Cardiac fibroblast (primary cell): ENCODE data around the gene TMEM235.
A peak's percentile ranks its signal among the peaks of the same experiment; 100 is the strongest.

Experiments used
- DNase-seq, 2 donors: peaks; one replicate each; pipeline versions ENCODE4 v3.0.0 to v3.0.0-alpha.2; 2010; ENCODE audit warnings: low read depth in 2 of 2
- H3K4me3 ChIP-seq, 2 donors: replicated peaks in 1 of 2; 1 replicate in 1 of 2; 2 replicates in 1 of 2; pipeline ENCODE4 v1.5.1; 2011; ENCODE audit warnings: low read depth in 2 of 2, low read length in 2 of 2, mild to moderate bottlenecking in 2 of 2, moderate library complexity in 1 of 2
- TF ChIP-seq, protein P1 (sequence below): IDR thresholded peaks from one replicate; pipeline ENCODE4 v1.5.1; 2011; ENCODE audit warnings: low read depth, mild to moderate bottlenecking, low read length, inconsistent platforms

TMEM235 gene

DNA sequence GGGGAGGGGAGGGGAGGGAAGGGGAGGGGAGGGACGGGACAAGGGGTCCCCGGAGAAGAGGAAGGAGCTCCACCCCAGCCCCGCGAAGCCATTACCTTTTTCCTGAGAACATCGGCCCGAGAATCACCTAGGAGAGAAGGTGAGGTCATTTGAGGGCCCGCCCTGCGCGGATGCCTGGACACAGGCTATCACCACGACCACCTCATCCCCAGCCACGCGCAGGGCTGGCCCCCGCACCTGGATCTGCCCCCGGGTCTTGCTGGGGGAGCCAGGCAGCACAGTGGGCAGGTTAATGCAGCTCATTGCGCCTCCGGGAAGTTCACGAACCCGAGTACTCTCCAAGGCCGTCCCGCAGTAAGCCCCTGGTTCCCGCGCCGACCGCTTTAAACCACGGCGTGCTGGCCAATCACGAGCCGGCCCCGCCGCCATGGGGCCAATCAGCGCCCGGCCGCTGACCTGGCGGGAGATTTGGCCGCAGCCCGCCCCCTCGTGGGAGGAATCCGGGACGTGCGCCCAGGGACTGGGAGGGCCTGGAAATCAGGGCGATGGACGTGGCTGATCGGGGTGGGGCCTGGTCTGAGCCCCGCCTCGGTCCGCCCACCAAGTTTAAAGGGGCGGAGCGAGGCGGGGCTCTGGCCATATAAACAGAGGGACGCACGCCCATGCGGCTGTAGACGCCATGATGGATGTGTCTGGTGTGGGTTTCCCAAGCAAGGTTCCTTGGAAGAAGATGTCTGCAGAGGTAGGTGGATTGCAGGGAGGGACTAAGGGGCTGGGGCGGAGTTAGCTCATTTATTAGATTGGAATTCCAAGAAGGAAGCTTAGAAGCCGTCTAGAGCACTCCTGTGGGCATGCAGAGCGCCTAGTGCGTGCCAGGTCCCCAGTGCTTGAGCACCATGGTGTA is 44.5 kb upstream of the TMEM235 start, which contains the start of the genes AFMID and TK1:
Gene AFMID (plus strand): TSS at position 671 of the 904 bp plus-strand sequence. CDS start 9 bp downstream, at position 680.
Gene TK1 (minus strand): TSS at position 361 of the 904 bp plus-strand sequence. CDS start 58 bp downstream, at position 303.
- TF ChIP-seq, protein P1, sequence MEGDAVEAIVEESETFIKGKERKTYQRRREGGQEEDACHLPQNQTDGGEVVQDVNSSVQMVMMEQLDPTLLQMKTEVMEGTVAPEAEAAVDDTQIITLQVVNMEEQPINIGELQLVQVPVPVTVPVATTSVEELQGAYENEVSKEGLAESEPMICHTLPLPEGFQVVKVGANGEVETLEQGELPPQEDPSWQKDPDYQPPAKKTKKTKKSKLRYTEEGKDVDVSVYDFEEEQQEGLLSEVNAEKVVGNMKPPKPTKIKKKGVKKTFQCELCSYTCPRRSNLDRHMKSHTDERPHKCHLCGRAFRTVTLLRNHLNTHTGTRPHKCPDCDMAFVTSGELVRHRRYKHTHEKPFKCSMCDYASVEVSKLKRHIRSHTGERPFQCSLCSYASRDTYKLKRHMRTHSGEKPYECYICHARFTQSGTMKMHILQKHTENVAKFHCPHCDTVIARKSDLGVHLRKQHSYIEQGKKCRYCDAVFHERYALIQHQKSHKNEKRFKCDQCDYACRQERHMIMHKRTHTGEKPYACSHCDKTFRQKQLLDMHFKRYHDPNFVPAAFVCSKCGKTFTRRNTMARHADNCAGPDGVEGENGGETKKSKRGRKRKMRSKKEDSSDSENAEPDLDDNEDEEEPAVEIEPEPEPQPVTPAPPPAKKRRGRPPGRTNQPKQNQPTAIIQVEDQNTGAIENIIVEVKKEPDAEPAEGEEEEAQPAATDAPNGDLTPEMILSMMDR = peak; percentile 66

DNA sequence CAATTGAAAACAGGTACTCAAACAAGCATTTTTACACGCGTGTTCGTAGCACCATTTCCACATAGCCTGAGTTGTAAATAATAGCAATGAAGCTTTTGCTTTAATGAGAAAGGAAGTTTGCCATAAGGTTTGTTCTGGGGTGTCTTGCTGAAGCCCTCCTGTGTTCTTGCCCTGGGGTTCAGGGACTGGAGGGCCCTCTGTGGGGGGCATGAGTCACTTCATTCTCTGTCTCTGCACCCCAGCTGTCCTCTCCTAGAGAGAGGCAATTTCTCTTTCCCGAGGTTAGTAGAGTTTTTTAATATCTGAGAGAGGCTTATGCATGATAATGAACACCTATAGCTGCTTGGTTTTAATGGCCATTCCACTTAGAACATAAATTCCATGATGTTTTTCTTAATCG is 34.7 kb upstream of the TMEM235 start:
- no peak for DNase-seq
- TF ChIP-seq, protein P1 = no peak
- H3K4me3 ChIP-seq = no peak overlapping the region

More for the DNA sequence above, 44.5 kb upstream of the TMEM235 start, which contains the start of the genes AFMID and TK1:
- DNase-seq = peak; percentile 98
- H3K4me3 ChIP-seq = peak within 1 kb of the TSS; percentile 70 to 73

DNA sequence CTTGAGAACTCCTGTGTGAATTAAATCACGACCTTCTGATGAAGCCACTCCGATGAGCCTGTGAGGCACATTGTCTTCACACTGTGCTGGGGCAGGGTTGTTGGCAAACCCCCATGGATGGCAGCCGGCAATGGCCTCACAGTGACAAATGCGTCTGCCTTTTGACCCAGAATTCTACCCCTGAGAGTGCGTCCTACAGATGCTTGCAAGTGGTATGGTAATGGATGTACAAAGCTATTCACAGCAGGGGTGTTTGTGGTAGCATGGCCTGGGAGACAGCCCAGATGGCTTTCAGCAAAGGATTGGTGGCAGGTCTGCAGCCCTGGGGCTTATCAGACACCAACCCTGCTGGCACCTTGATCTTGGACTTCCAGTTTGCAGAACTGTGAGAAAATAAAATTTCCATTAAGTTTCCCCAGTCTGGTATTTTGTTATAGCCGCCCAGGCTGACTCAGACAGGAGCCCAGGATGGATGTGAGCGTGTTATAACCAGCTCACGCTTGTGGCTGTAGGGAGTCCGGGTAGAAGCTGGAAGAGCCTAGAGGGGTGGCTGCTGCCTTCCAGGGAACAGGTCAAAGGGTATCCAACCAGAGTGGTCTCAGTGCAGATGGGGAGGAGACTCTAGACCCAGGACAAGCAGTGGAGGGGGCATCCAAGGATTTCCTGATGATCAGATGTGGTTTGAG is 34.1 kb upstream of the TMEM235 start:
- TF ChIP-seq, protein P1 = no peak
- no peak for DNase-seq
- no peak overlapping the region for H3K4me3 ChIP-seq

DNA sequence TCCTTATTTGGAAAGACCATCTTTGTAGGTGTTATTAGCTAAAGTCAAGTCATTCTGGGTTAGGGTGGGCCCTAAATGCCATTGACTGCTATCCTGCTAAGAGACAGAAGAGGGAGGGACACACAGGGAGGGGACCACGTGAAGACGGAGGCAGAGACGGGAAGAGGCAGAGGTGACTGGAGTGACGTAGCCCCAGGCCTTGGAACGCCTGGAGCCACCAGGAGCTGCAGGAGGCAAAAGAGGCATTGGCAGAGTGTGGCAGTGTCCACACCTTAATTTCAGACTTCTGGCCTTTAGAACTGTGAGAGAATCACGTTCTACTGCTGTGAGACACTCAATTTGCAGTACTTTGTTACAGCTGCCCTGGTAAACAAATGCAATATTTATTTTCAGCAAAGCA is 31.0 kb upstream of the TMEM235 start:
- DNase-seq = no peak
- no peak overlapping the region for H3K4me3 ChIP-seq
- TF ChIP-seq, protein P1 = no peak

DNA sequence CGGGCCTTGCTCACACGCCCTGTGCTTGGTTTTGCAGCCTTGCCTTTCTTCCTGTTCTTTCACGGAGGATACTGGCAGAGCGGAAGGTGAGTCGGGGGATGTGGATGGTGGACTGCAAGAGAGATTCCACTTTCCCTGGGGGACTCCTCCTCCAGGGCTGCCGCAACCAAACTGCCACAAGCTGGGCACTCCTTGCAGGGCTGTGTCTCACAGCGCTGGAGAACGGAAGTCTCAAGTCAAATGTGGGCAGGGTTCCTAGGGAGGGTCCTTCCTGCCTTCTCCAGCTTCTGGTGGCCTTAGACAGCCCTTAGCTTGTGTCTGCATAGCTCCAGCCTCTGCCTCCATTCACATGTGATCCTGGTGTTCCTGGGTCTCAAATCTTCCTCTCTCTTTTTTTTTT is 28.8 kb upstream of the TMEM235 start:
- no peak overlapping the region for H3K4me3 ChIP-seq
- TF ChIP-seq, protein P1 = no peak
- DNase-seq = no peak

DNA sequence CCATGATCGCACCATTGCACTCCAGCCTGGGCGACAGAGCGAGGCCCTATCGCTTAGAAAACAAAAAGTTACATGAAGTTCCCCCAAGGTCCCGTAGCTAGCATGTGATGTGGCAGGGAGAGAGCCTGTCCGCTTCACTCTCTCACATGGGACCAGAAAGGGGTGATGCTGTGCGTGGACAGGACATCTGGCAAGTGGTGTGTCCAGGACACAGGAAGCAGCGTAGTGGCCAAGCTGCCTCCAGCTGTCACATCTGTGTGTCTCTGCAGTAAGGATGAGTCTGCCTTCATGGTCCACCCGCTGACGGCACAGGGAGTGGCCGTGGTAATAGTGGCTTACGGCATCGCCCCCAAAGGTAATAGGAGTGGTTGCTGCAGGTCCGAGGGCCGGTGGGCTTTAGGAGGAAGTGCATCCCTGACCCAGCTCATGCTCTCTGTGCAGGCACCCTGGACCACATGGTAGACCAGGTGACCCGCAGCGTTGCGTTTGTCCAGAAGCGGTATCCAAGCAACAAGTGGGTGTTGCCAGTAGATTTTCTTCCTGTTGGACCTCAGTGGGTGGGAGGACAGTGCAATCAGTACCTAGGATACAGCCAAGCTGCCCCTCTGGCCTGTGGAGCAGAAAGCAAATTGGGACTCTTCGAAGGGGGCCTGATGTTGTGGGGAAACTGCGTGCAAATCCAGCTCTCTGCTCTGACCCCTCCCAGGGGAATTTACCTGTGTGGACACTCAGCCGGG is 26.9 kb upstream of the TMEM235 start:
- H3K4me3 ChIP-seq = no peak overlapping the region
- DNase-seq = no peak
- TF ChIP-seq, protein P1 = no peak
